ENCODE data around the gene DKC1. TPM values are rescaled to one million over a fixed set of nuclear protein-coding genes. Genes with fewer than 3 reads are reported as not detected.

DKC1 gene
- total RNA-seq, 1 experiment from 2014 or later: 123 TPM

DNA sequence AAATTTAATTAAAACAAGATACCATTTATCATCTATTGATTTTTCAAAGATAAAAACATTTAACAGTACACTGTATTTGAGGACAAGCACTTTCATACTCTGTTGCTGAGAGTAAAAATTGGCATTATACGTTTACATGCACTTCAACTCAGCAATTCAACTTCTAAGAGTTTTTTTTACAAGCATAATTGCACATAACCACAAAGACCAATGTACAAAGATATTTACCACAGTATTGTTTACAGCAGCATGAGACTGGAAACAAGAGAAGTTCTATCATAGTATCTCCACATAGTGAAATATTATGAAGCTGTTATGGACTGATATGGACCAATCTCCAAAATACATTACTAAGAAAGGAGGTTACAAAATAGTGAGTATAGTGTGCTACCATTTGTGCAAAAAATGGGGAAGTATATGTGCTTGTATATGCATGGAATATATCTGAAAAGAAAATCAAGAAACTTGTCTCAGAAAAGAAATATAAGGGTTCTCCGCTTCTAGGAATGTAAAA, 22.7 kb upstream of the DKC1 start:
- H3K4me3 ChIP-seq (replicated peaks in 1 of 2; ENCODE audit: low read depth in 1 of 2, low read length in 2 of 2): no peak overlapping the region
- H4K20me1 ChIP-seq (ENCODE audit: insufficient read depth): no peaks in the 10 kb centered on the region
- H3K9me3 ChIP-seq (ENCODE audit: control insufficient read depth in 1 of 2, insufficient read depth in 1 of 2, low read depth in 1 of 2, low read length in 2 of 2): no peaks in the 10 kb centered on the region
- ChIA-PET POLR2A (no interaction called here), CTCF (interaction anchor here (1.1 kb wide), 1 partner anchor 9 kb away, joined by 3 read pairs; no protein-coding TSS in a partner anchor), RAD21 (ENCODE audit: low non-redundant PET in 1 of 2, low total read pairs in 2 of 2, uncharacterized antibody in 2 of 2, unreplicated experiment in 2 of 2) (no interaction called here)
- no peak overlapping the region for H3K9ac ChIP-seq (ENCODE audit: low read length)
- no peak overlapping the region for H3K4me2 ChIP-seq (ENCODE audit: low read length)
- H2AFZ ChIP-seq (ENCODE audit: low read depth, low read length, poor library complexity, severe bottlenecking): no peak overlapping the region
- H3K27me3 ChIP-seq (ENCODE audit: insufficient read depth, low read length): no peaks in the 10 kb centered on the region
- no peaks in the 10 kb centered on the region for H3K4me1 ChIP-seq (ENCODE audit: control insufficient read depth in 1 of 2, insufficient read depth in 2 of 2, low read length in 2 of 2)
- intact Hi-C loops (cut with micrococcal nuclease): no loop called here
- H3K79me2 ChIP-seq (ENCODE audit: insufficient read depth, low read length): no peaks in the 10 kb centered on the region
- DNase-seq (ENCODE audit: low read depth, low spot score) (no peak), ATAC-seq (no peak)
- no peaks in the 10 kb centered on the region for H3K9me2 ChIP-seq (ENCODE audit: insufficient read depth)
- H3K36me3 ChIP-seq (ENCODE audit: control insufficient read depth in 1 of 2, insufficient read depth in 2 of 2, low read length in 2 of 2): no peaks in the 10 kb centered on the region
- no peak for TF ChIP-seq MAX (IDR thresholded peaks at IDR 0.05)
- no peak for TF ChIP-seq POLR2A (IDR thresholded peaks at IDR 0.05; ENCODE audit: borderline replicate concordance, extremely low read depth, insufficient read depth, insufficient read length)
- TF ChIP-seq FOSL1 (IDR thresholded peaks at IDR 0.05; ENCODE audit: low read depth): no peak
- no peak for TF ChIP-seq CEBPB (IDR thresholded peaks at IDR 0.05; ENCODE audit: low read depth)
- TF ChIP-seq SP1 (IDR thresholded peaks at IDR 0.05; ENCODE audit: low read depth): no peak
- no peak for TF ChIP-seq ZFX (IDR thresholded peaks at IDR 0.05)
- BruUV-seq (replicated peaks): no TSS peak
- no peak overlapping the region for H3K27ac ChIP-seq (ENCODE audit: low read depth, low read length)

DNA sequence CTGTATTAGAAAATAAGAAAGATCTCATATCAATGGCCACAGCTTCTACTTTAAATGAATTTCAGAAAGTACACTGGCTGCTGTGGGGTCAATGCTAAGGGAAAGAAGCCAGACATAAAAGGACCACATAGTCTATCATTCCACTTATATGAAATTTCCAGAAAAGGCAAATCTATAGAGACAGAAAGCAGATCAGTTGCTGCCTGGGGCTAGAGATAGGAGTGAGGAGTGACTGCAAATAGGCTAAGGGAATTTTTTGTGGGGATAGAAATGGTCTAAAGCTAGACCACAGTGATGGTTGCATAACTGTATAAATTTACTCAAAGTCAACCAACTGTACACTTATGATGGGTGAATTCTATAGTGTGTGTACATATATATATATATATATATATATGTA, 20.1 kb upstream of the DKC1 start:
- no TSS peak for BruUV-seq (replicated peaks)
- no peak for ATAC-seq
- H3K27ac ChIP-seq (ENCODE audit: low read depth, low read length): no peak overlapping the region
- H3K4me1 ChIP-seq (ENCODE audit: control insufficient read depth in 1 of 2, insufficient read depth in 2 of 2, low read length in 2 of 2): no peaks in the 10 kb centered on the region
- H3K4me3 ChIP-seq (replicated peaks in 1 of 2; ENCODE audit: low read depth in 1 of 2, low read length in 2 of 2): no peak overlapping the region
- no peaks in the 10 kb centered on the region for H3K9me2 ChIP-seq (ENCODE audit: insufficient read depth)
- no peaks in the 10 kb centered on the region for H3K79me2 ChIP-seq (ENCODE audit: insufficient read depth, low read length)
- H3K36me3 ChIP-seq (ENCODE audit: control insufficient read depth in 1 of 2, insufficient read depth in 2 of 2, low read length in 2 of 2): no peaks in the 10 kb centered on the region
- no peak overlapping the region for H3K4me2 ChIP-seq (ENCODE audit: low read length)
- H2AFZ ChIP-seq (ENCODE audit: low read depth, low read length, poor library complexity, severe bottlenecking): no peak overlapping the region
- no peaks in the 10 kb centered on the region for H3K27me3 ChIP-seq (ENCODE audit: insufficient read depth, low read length)
- intact Hi-C loops (cut with micrococcal nuclease): no loop called here
- ChIA-PET POLR2A (no interaction called here), RAD21 (ENCODE audit: low non-redundant PET in 1 of 2, low total read pairs in 2 of 2, uncharacterized antibody in 2 of 2, unreplicated experiment in 2 of 2) (no interaction called here), CTCF (no interaction called here)
- H3K9ac ChIP-seq (ENCODE audit: low read length): no peak overlapping the region
- H3K9me3 ChIP-seq (ENCODE audit: control insufficient read depth in 1 of 2, insufficient read depth in 1 of 2, low read depth in 1 of 2, low read length in 2 of 2): no peaks in the 10 kb centered on the region
- TF ChIP-seq EGR1 (IDR thresholded peaks at IDR 0.05; ENCODE audit: low read depth) (no peak), ATF3 (IDR thresholded peaks at IDR 0.05) (no peak), MAX (IDR thresholded peaks at IDR 0.05) (no peak), JUND (IDR thresholded peaks at IDR 0.05) (no peak), SRF (IDR thresholded peaks at IDR 0.05; ENCODE audit: low read depth) (no peak), POLR2A (IDR thresholded peaks at IDR 0.05; ENCODE audit: borderline replicate concordance, extremely low read depth, insufficient read depth, insufficient read length) (no peak), YY1 (IDR thresholded peaks at IDR 0.05; ENCODE audit: extremely low read depth, insufficient replicate concordance, low read depth, low read length) (no peak), ELF1 (IDR thresholded peaks at IDR 0.05; ENCODE audit: borderline replicate concordance, low read depth) (no peak), ZFX (IDR thresholded peaks at IDR 0.05) (no peak), POLR2AphosphoS5 (IDR thresholded peaks at IDR 0.05; ENCODE audit: low read depth, low read length) (no peak), RAD21 (IDR thresholded peaks at IDR 0.05; ENCODE audit: low read depth) (no peak), SIN3A (IDR thresholded peaks at IDR 0.05; ENCODE audit: low read depth) (no peak), EZH2phosphoT487 (IDR thresholded peaks at IDR 0.05; ENCODE audit: borderline replicate concordance) (no peak), FOSL1 (IDR thresholded peaks at IDR 0.05; ENCODE audit: low read depth) (no peak), CEBPB (IDR thresholded peaks at IDR 0.05; ENCODE audit: low read depth) (no peak), TCF7L2 (IDR thresholded peaks at IDR 0.05; ENCODE audit: borderline replicate concordance, extremely low read depth, insufficient read depth, insufficient read length) (no peak), SP1 (IDR thresholded peaks at IDR 0.05; ENCODE audit: low read depth) (no peak), EZH2 (IDR thresholded peaks at IDR 0.05) (no peak), ZBTB33 (IDR thresholded peaks at IDR 0.05; ENCODE audit: extremely low read depth, insufficient replicate concordance, low read length) (no peak), CBX3 (IDR thresholded peaks at IDR 0.05; ENCODE audit: low read depth) (no peak)
- DNase-seq (ENCODE audit: low read depth, low spot score): no peak
- H4K20me1 ChIP-seq (ENCODE audit: insufficient read depth): no peaks in the 10 kb centered on the region

All from HCT116 (cell line).